Subcutaneous adipose tissue (tissue), 4 donors: ENCODE measurements around the gene EPHB2. TPM values are rescaled to one million over a fixed set of nuclear protein-coding genes. Genes with fewer than 3 reads are reported as not detected.

Experiments used
- total RNA-seq, 4 donors: library from RNA; depleted of rRNA; stranded (reverse); fragments of >200 nt; gene quantifications; one replicate each; pipeline ENCODE4 v1.1.0, GENCODE V29; 2016
- TF ChIP-seq, protein P1 (sequence below): fragments of 450-650 bp; IDR thresholded peaks from one replicate; pipeline ENCODE4 v1.5.1; 2016; ENCODE audit warnings: low read depth, mild to moderate bottlenecking, control low read depth, antibody characterized with exemption, moderate library complexity

EPHB2 gene
- total RNA-seq, 4 donors from 2014 or later: 1.6 to 9.2 (median 5.1) TPM

DNA sequence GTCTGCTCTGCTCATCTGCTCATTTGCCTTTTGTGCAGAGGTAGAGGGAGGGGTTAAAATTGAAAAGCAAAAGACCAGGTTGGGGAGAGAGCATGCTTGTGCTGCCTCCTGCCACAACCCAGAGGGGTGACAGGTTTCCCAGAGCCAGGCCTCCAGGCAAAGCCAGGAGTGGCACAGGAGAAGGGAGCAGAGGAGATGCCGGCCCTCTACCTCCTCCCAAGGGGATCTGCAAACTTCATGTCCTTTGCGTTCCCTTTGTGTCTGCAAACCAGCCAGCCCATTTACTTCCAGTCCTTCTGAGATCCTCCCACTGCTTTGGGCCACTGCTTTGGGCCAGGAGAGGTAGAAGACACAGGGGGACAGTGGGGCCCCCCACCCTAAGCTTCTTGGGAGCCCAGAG, 67.8 kb downstream of the EPHB2 start:
- TF ChIP-seq, protein P1, sequence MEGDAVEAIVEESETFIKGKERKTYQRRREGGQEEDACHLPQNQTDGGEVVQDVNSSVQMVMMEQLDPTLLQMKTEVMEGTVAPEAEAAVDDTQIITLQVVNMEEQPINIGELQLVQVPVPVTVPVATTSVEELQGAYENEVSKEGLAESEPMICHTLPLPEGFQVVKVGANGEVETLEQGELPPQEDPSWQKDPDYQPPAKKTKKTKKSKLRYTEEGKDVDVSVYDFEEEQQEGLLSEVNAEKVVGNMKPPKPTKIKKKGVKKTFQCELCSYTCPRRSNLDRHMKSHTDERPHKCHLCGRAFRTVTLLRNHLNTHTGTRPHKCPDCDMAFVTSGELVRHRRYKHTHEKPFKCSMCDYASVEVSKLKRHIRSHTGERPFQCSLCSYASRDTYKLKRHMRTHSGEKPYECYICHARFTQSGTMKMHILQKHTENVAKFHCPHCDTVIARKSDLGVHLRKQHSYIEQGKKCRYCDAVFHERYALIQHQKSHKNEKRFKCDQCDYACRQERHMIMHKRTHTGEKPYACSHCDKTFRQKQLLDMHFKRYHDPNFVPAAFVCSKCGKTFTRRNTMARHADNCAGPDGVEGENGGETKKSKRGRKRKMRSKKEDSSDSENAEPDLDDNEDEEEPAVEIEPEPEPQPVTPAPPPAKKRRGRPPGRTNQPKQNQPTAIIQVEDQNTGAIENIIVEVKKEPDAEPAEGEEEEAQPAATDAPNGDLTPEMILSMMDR: no peak

DNA sequence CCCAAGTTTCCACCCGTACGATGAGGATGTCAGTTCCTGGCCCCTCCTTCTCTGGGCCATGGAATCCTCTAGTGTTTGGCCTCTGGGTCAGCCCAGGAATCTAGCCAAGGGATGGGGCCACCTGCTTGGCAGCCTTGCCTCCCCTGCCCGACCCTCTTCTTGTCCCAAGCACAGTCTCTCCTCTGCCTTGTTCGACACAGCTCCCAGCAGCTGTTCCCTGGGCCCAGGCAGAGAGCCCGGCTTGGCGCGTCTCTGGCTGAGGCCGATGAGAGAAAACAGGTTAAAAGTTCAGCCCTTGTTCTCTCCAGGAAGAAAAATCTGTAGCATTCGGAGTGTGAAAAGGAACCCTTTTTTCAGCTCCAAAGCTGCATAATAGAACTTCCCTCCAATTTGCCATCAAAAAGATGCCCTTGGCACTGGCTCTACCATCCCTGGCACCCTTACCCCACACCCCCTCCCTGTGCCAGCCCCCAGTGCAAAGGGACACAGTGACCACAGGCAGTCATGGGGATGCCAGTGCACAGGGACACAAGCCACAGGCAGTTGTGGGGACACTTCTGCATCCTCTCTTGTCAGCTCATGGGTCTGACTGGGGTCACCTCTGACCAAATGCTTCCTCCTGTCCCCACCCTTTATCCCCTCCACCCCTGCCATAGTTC, 68.4 kb downstream of the EPHB2 start:
- TF ChIP-seq, protein P1: no peak

DNA sequence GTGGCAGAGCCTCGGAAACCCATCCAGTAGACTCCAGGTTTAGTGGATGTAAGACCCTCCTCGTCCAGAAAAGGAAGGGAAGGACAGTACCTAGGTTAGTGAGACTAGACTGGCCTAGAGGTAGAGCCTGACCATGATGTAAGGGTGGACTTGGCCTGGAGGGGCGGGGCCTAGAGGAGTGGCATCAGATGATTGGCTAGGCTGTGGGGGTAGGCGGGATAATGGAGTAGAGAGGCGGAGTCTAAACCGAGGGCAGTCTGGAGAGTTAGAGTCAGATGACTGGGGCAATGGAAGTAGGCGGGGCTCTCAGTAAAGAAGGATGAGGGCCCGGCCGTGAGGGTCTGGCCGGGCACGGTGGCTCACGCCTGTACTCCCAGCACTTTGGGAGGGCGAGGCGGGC, 70.1 kb downstream of the EPHB2 start:
- TF ChIP-seq, protein P1: no peak

DNA sequence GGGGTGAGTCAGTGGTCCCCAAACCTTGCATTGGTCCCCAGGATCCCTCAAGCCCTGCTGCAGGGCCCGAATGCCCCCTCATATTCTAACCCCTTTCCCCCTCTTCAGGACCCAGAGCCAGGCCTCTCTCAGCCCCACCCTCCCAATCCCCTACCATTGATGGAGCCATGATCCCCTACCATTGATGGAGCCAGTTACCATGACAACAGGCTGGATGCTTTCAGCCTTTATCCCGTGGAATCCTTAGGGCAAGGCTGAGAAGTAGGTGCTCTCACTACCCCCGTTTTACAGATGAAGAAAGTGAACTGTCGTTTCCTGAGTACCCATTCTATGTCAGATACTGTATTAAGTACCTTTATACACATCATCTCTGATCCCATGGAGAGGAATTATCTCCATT, 70.8 kb downstream of the EPHB2 start:
- TF ChIP-seq, protein P1: no peak

DNA sequence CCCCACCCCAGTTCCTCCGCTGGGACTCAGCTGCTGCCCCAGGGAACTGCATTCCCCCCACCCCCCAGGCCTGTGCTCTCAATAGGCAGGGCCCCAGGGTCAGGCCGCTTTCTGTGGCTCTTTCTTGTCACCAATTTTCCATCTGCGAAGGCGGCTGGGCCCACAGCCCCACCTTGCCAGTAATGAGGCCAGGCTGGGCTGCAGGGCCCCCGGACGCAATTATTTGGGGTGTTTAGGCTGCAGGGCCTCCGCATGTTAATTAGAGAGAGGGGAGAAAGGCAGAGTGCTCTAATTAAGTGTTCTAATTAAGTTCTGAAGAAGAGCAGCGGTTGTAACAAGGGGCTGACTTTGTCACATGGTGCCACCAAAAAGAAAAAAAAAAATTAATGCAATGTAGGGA, 71.8 kb downstream of the EPHB2 start:
- TF ChIP-seq, protein P1: no peak

DNA sequence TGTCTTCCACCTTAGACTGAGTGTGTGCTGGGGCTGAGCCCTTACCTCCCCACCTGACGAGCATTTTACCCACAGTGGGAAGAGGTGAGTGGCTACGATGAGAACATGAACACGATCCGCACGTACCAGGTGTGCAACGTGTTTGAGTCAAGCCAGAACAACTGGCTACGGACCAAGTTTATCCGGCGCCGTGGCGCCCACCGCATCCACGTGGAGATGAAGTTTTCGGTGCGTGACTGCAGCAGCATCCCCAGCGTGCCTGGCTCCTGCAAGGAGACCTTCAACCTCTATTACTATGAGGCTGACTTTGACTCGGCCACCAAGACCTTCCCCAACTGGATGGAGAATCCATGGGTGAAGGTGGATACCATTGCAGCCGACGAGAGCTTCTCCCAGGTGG, 73.7 kb downstream of the EPHB2 start:
- TF ChIP-seq, protein P1: no peak

DNA sequence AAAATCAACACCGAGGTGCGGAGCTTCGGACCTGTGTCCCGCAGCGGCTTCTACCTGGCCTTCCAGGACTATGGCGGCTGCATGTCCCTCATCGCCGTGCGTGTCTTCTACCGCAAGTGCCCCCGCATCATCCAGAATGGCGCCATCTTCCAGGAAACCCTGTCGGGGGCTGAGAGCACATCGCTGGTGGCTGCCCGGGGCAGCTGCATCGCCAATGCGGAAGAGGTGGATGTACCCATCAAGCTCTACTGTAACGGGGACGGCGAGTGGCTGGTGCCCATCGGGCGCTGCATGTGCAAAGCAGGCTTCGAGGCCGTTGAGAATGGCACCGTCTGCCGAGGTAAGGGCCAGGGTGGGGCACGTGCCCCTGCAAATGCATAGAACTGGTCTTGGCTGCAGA, 74.1 kb downstream of the EPHB2 start:
- TF ChIP-seq, protein P1: no peak
